Lung (tissue), 12 donors: ENCODE measurements around the gene MINDY3. TPM values are rescaled to one million over a fixed set of nuclear protein-coding genes. Genes with fewer than 3 reads are reported as not detected.
A peak's percentile ranks its signal among the peaks of the same experiment; 100 is the strongest.

ENCODE experiments used
- ATAC-seq: fragments of 200-7000 bp; cut with Tn5 transposase; one replicate; pipeline ENCODE4 v1.9.1; 2020; ENCODE audit warnings: moderate number of reproducible peaks; ENCODE audit not compliant: insufficient read depth, low FRiP score
- DNase-seq, 3 donors: peaks; one replicate each; pipeline ENCODE4 v3.0.0-alpha.2; 2013 to 2017
- H3K27ac ChIP-seq, 2 donors: one replicate each; pipeline ENCODE4 v1.5.1; 2013; ENCODE audit warnings: mild to moderate bottlenecking in 2 of 2, moderate library complexity in 2 of 2, control low read depth in 1 of 2, inconsistent platforms in 1 of 2, low read depth in 1 of 2, low read length in 1 of 2
- H3K27me3 ChIP-seq, 3 donors: one replicate each; pipeline ENCODE4 v1.5.1; 2013; ENCODE audit warnings: low read length in 2 of 3; ENCODE audit not compliant: control insufficient read depth in 3 of 3, insufficient read depth in 3 of 3
- H3K36me3 ChIP-seq, 4 donors: one replicate each; pipeline ENCODE4 v1.5.1; 2013; ENCODE audit warnings: low read length in 4 of 4, mild to moderate bottlenecking in 1 of 4, moderate library complexity in 1 of 4; ENCODE audit not compliant: control insufficient read depth in 4 of 4, insufficient read depth in 4 of 4
- H3K4me1 ChIP-seq, 5 donors: one replicate each; pipeline ENCODE4 v1.5.1; 2013; ENCODE audit warnings: low read length in 5 of 5, mild to moderate bottlenecking in 2 of 5, moderate library complexity in 1 of 5; ENCODE audit not compliant: control insufficient read depth in 5 of 5, insufficient read depth in 5 of 5
- H3K4me3 ChIP-seq: one replicate; pipeline ENCODE4 v1.5.1; 2013; ENCODE audit warnings: mild to moderate bottlenecking, control low read depth, moderate library complexity
- H3K9ac ChIP-seq, 2 donors: one replicate each; pipeline ENCODE4 v1.5.1; 2013; ENCODE audit warnings: low read length in 2 of 2, control low read depth in 1 of 2; ENCODE audit not compliant: insufficient read depth in 1 of 2
- H3K9me3 ChIP-seq, 4 donors: one replicate each; pipeline ENCODE4 v1.5.1; 2013; ENCODE audit warnings: low read length in 3 of 4, mild to moderate bottlenecking in 1 of 4, moderate library complexity in 1 of 4; ENCODE audit not compliant: control insufficient read depth in 4 of 4, insufficient read depth in 3 of 4
- CTCF ChIP-seq: IDR thresholded peaks from 2 replicates; pipeline ENCODE4 v1.5.1; 2012; ENCODE audit warnings: mild to moderate bottlenecking; ENCODE audit errors: control extremely low read depth, extremely low read depth
- WGBS, 2 donors: extraction: QIAGEN DNeasy Blood & Tissue Kit; methylation state at CpG; one replicate each; pipeline ENCODE4 v1.1.7; 2013; 5-methylcytosine and 5-hydroxymethylcytosine counted together
- polyA plus RNA-seq, 2 donors: library from polyadenylated mRNA; stranded (reverse); fragments of 200-250 nt; gene quantifications; one replicate each; pipeline ENCODE4 v1.2.1, GENCODE V29; 2013
- total RNA-seq, 2 donors: library from RNA; depleted of rRNA in 1 of 2; stranded (reverse); fragments of >200 nt in 1 of 2; gene quantifications; one replicate each; pipeline ENCODE4 v1.2.1, GENCODE V29; 2014 to 2021
- donor health status: control.
- donor health status: control.
- donor health status: Bipolar disorder and iron deficiency.
- donor health status: healthy.
- donor health status: DM: yes; HTN: yes; CAD: no.

The MINDY3 gene
- total and polyA plus RNA-seq, 4 donors = 13.9 to 61.7 (median 24.6) TPM

DNA sequence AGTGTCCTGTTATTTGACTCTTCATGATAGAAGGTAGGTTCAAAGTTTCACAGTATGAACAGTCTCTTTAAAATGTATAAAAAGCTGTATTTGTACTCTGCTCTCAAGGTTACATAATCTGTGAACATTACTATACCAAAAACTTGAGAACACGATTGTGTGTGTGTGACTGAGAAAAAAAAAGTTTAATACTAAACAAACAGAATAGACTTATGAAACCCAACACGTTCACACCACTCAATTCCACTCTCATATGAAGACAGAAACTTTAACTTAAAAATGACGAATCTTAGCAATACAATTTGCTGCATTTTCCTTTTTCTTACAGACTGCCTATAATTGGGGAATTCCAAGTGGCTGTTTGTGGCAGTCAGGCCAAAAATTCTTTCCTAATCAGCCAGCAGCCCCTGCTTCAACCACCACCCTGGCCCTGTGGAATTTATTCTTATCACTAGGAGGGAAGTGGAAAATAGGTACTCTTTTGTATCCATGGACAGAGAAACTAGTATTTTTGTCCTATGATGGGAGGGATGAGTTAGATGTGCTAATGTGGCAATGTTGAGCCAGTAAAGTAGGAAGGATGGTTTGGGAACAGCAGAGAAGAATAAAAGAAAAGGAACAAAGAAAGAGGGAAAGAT lies 42.8 kb downstream of the MINDY3 start:
- Histone ChIP-seq H3K4me1 (peaks cover 0 to 33% (median 9%) of the 10 kb centered on the region in 5 donors), H3K9ac (peak overlapping the region in 1 of 2 donors; percentile 34), H3K4me3 (no peak overlapping the region), H3K36me3 (peaks cover 5 to 11% (median 8%) of the 10 kb centered on the region in 4 donors), H3K9me3 (no peaks in the 10 kb centered on the region), H3K27me3 (no peaks in the 10 kb centered on the region), H3K27ac (no peak overlapping the region)
- no peak for TF ChIP-seq CTCF
- WGBS, 2 donors = 54 to 76% methylated on average over 3 of the region's 3 CpGs
- no peak for ATAC-seq
- peak; percentile 44 to 73 (median 69) for DNase-seq

DNA sequence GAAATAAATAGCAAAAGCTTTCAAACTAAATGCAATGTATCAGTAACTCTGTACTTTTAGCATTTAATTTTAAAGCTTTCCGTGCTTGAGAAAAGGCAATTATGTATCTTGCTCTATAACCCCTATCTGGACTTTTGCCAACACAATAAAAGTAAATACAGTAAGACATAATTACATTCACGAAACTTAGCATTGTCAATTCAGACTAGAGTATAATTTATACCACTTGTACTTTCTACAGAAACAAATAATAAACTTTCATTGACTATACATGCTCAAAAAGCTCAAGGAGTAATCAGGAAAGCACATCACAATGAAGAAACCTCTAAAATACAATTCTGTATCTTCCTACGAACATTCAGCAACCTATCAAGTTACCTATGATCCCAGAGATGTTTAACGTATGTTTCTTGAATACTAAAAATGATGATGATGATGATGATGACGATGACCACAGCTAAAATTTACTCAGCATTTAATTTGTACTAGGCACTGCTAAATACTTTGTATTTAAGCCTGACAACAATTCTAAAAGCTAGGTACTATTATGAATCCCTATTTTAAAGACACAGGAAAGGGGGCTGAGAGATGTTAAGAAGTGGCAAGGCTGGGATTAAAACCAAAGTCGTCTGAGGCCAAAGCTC lies 44.9 kb downstream of the MINDY3 start:
- no peaks in the 10 kb centered on the region for H3K27me3 ChIP-seq
- TF ChIP-seq CTCF = no peak
- H3K4me1 ChIP-seq = peaks cover 0 to 26% (median 9%) of the 10 kb centered on the region in 5 donors
- ATAC-seq = no peak
- H3K9ac ChIP-seq = no peak overlapping the region
- no peak overlapping the region for H3K4me3 ChIP-seq
- no peaks in the 10 kb centered on the region for H3K9me3 ChIP-seq
- WGBS, 2 donors = 80 to 82% methylated on average over 6 of the region's 6 CpGs
- DNase-seq = peak in 2 of 3 donors; percentile 38 to 51
- H3K36me3 ChIP-seq = peaks cover 4 to 11% (median 6%) of the 10 kb centered on the region in 4 donors
- H3K27ac ChIP-seq = no peak overlapping the region

- Histone ChIP-seq H3K4me3 (no peak overlapping the region), H3K9ac (no peak overlapping the region), H3K36me3 (peaks cover 0 to 4% (median 4%) of the 10 kb centered on the region in 4 donors), H3K27ac (no peak overlapping the region), H3K9me3 (no peaks in the 10 kb centered on the region), H3K4me1 (peaks cover 0 to 26% (median 9%) of the 10 kb centered on the region in 5 donors), H3K27me3 (no peaks in the 10 kb centered on the region)
- no peak for TF ChIP-seq CTCF
- whole genome bisulfite sequencing, 2 donors = 94 to 96% methylated on average over 6 of the region's 6 CpGs
- DNase-seq (no peak), ATAC-seq (no peak)
Observed at GRCh38 chr10:15814565-15814964, 45.7 kb downstream of the MINDY3 start.
